Caco-2 (cell line): ENCODE data around the gene PKD1. TPM values are rescaled to one million over a fixed set of nuclear protein-coding genes. Genes with fewer than 3 reads are reported as not detected.

Source experiments
- BruUV-seq: library from RNA; stranded (reverse); fragments of 400-500 nt; replicated peaks from 2 replicates; lab custom pipeline; 2021; lab: Mats Ljungman, UMichigan
- CTCF ChIA-PET: fragments of 300-600 bp; sonication (Branson Sonifier 250); formaldehyde crosslinking; loops from one replicate; lab custom pipeline; 2022; ENCODE audit warnings: antibody characterized with exemption; lab: Charles Lee
- POLR2A ChIA-PET: fragments of 300-600 bp; sonication (Branson Sonifier 250); formaldehyde crosslinking; loops from one replicate; lab custom pipeline; 2022; ENCODE audit warnings: antibody characterized with exemption; lab: Charles Lee
- DNase-seq, 2 experiments: peaks; one replicate each; pipeline versions ENCODE4 v3.0.0 to v3.0.0-alpha.2; 2020 to 2022
- H3K27me3 ChIP-seq: replicated peaks from 2 replicates; pipeline ENCODE4 v1.6.0; 2011; ENCODE audit warnings: low read length; ENCODE audit not compliant: control insufficient read depth, insufficient read depth
- H3K36me3 ChIP-seq: 2 replicates; pipeline ENCODE4 v1.5.1; 2011; ENCODE audit warnings: low read length; ENCODE audit not compliant: control insufficient read depth, insufficient read depth
- H3K4me1 ChIP-seq: fragments of 250-450 bp; sonication (Bioruptor Pico); 2 replicates; pipeline ENCODE4 v1.5.1; 2020; ENCODE audit warnings: mild to moderate bottlenecking
- H3K4me3 ChIP-seq: 2 replicates; pipeline ENCODE4 v1.5.1; 2011; ENCODE audit warnings: low read depth, mild to moderate bottlenecking, control low read depth, low read length
- H3K9me3 ChIP-seq: fragments of 250-450 bp; sonication (Bioruptor Pico); 2 replicates; pipeline ENCODE4 v1.5.1; 2020; ENCODE audit warnings: mild to moderate bottlenecking, moderate library complexity
- H3K27ac Mint-ChIP-seq: one replicate; pipeline ENCODE4 v1.8.0; 2022; ENCODE audit warnings: mixed read lengths; ENCODE audit not compliant: unreplicated experiment
- H3K27me3 Mint-ChIP-seq: one replicate; pipeline ENCODE4 v1.8.0; 2022; ENCODE audit warnings: mixed read lengths; ENCODE audit not compliant: insufficient read depth, unreplicated experiment
- H3K36me3 Mint-ChIP-seq: one replicate; pipeline ENCODE4 v1.8.0; 2022; ENCODE audit warnings: mild to moderate bottlenecking, mixed read lengths; ENCODE audit not compliant: insufficient read depth, unreplicated experiment
- H3K4me1 Mint-ChIP-seq: one replicate; pipeline ENCODE4 v1.8.0; 2022; ENCODE audit warnings: low read depth, mixed read lengths; ENCODE audit not compliant: unreplicated experiment
- H3K4me3 Mint-ChIP-seq: one replicate; pipeline ENCODE4 v1.8.0; 2022; ENCODE audit warnings: mild to moderate bottlenecking, moderate library complexity, mixed read lengths; ENCODE audit not compliant: unreplicated experiment
- H3K9me3 Mint-ChIP-seq: one replicate; pipeline ENCODE4 v1.8.0; 2022; ENCODE audit warnings: mixed read lengths; ENCODE audit not compliant: unreplicated experiment
- intact Hi-C: fragments of 100-400 bp; cut with micrococcal nuclease; formaldehyde crosslinking; loops from one replicate; pipeline ENCODE4 v1.10.0; 2022; ENCODE audit not compliant: unreplicated experiment
- total RNA-seq: library from RNA; stranded (reverse); gene quantifications from 2 replicates; pipeline ENCODE4 v1.2.3, GENCODE V29; 2022
- TF ChIP-seq, protein P1 (sequence below), 2 experiments: fragments of 200-600 bp in 1 of 2; IDR thresholded peaks; 1 replicate in 1 of 2; 2 replicates in 1 of 2; pipeline versions ENCODE4 v1.5.1 to v1.8.0; 2011 to 2022; ENCODE audit warnings: antibody characterized with exemption in 1 of 2, control low read depth in 1 of 2, inconsistent platforms in 1 of 2, low read depth in 1 of 2, low read length in 1 of 2, mild to moderate bottlenecking in 1 of 2, moderate library complexity in 1 of 2; ENCODE audit not compliant: insufficient read depth in 1 of 2, severe bottlenecking in 1 of 2, unreplicated experiment in 1 of 2

The PKD1 gene
- total RNA-seq, 1 experiment from 2014 or later, result 70.5 TPM

GRCh38 chr16:2063861-2064260 is 71.8 kb downstream of the PKD1 start:
- Mint-ChIP-seq H3K27me3 (no peaks in the 10 kb centered on the region), H3K36me3 (peaks cover 7% of the 10 kb centered on the region), H3K27ac (no peak overlapping the region), H3K4me3 (no peak overlapping the region), H3K4me1 (no peaks in the 10 kb centered on the region), H3K9me3 (no peaks in the 10 kb centered on the region)
- Histone ChIP-seq H3K36me3 (peaks cover 2% of the 10 kb centered on the region), H3K9me3 (no peaks in the 10 kb centered on the region), H3K27me3 (no peaks in the 10 kb centered on the region), H3K4me3 (no peak overlapping the region), H3K4me1 (no peaks in the 10 kb centered on the region)
- no TSS peak for BruUV-seq
- TF ChIP-seq, protein P1, sequence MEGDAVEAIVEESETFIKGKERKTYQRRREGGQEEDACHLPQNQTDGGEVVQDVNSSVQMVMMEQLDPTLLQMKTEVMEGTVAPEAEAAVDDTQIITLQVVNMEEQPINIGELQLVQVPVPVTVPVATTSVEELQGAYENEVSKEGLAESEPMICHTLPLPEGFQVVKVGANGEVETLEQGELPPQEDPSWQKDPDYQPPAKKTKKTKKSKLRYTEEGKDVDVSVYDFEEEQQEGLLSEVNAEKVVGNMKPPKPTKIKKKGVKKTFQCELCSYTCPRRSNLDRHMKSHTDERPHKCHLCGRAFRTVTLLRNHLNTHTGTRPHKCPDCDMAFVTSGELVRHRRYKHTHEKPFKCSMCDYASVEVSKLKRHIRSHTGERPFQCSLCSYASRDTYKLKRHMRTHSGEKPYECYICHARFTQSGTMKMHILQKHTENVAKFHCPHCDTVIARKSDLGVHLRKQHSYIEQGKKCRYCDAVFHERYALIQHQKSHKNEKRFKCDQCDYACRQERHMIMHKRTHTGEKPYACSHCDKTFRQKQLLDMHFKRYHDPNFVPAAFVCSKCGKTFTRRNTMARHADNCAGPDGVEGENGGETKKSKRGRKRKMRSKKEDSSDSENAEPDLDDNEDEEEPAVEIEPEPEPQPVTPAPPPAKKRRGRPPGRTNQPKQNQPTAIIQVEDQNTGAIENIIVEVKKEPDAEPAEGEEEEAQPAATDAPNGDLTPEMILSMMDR (IDR thresholded peaks at IDR 0.05; ENCODE audit: insufficient read depth in 1 of 2, low read depth in 1 of 2, low read length in 1 of 2, severe bottlenecking in 1 of 2, unreplicated experiment in 1 of 2), result no peak
- ChIA-PET CTCF (no interaction called here), POLR2A (no interaction called here)
- intact Hi-C loops, result no loop called here
- DNase-seq, result no peak

DNA sequence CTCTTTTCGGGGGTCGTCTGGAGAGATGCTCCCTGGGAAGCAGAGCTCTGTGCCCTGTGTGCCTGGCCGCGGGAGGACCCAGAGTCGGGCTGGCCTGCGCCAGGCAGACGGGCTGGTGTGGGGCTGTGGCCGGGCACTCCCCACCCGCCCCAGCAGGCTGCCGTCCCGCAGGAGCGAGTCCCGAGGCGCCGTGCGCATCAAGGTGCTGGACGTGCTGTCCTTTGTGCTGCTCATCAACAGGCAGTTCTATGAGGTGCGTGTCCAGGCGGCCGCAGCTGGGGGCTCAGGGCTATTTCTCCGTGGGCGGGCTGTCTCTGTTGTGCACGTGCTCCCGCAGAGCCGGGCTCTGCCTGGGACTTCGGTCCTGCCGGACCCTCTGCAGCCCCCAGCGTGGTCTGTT is 72.9 kb downstream of the PKD1 start:
- ChIA-PET POLR2A (no interaction called here), CTCF (no interaction called here)
- Mint-ChIP-seq H3K4me1 (no peaks in the 10 kb centered on the region), H3K9me3 (no peaks in the 10 kb centered on the region), H3K27ac (no peak overlapping the region), H3K27me3 (no peaks in the 10 kb centered on the region), H3K36me3 (peaks cover 13% of the 10 kb centered on the region), H3K4me3 (no peak overlapping the region)
- H3K4me3 ChIP-seq, result no peak overlapping the region
- no peaks in the 10 kb centered on the region for H3K4me1 ChIP-seq
- H3K36me3 ChIP-seq, result peaks cover 2% of the 10 kb centered on the region
- no peaks in the 10 kb centered on the region for H3K27me3 ChIP-seq
- no peak for DNase-seq
- intact Hi-C loops, result no loop called here
- TF ChIP-seq, protein P1 (IDR thresholded peaks at IDR 0.05; ENCODE audit: insufficient read depth in 1 of 2, low read depth in 1 of 2, low read length in 1 of 2, severe bottlenecking in 1 of 2, unreplicated experiment in 1 of 2), result no peak
- H3K9me3 ChIP-seq, result no peaks in the 10 kb centered on the region
- no TSS peak for BruUV-seq

GRCh38 chr16:2061526-2061925 is 74.2 kb downstream of the PKD1 start:
- TF ChIP-seq, protein P1 (IDR thresholded peaks at IDR 0.05; ENCODE audit: insufficient read depth in 1 of 2, low read depth in 1 of 2, low read length in 1 of 2, severe bottlenecking in 1 of 2, unreplicated experiment in 1 of 2), result no peak
- ChIA-PET CTCF (no interaction called here), POLR2A (no interaction called here)
- H3K36me3 ChIP-seq, result peaks cover 2% of the 10 kb centered on the region
- Mint-ChIP-seq H3K4me3 (no peak overlapping the region), H3K9me3 (no peaks in the 10 kb centered on the region), H3K27ac (no peak overlapping the region), H3K27me3 (no peaks in the 10 kb centered on the region), H3K4me1 (no peaks in the 10 kb centered on the region), H3K36me3 (peaks cover 17% of the 10 kb centered on the region)
- no peak overlapping the region for H3K4me3 ChIP-seq
- no TSS peak for BruUV-seq
- no peaks in the 10 kb centered on the region for H3K4me1 ChIP-seq
- H3K9me3 ChIP-seq, result no peaks in the 10 kb centered on the region
- no peaks in the 10 kb centered on the region for H3K27me3 ChIP-seq
- intact Hi-C loops, result no loop called here
- DNase-seq, result no peak
